HepG2 (cell line): Measurements from ENCODE around the gene CALML4. TPM values are rescaled to one million over a fixed set of nuclear protein-coding genes. Genes with fewer than 3 reads are reported as not detected.

Experiments used
- ATAC-seq: fragments of 200-7000 bp; cut with Tn5 transposase; 3 replicates; pipeline ENCODE4 v1.9.1; 2020; ENCODE audit warnings: mild to moderate bottlenecking, moderate library complexity
- BruUV-seq: library from RNA; stranded (reverse); fragments of 400-500 nt; replicated peaks from 2 replicates; lab custom pipeline; 2021; lab: Mats Ljungman, UMichigan
- CTCF ChIA-PET: fragments of 300-600 bp; formaldehyde crosslinking; extraction: SDS; loops from one replicate; lab custom pipeline; 2021; ENCODE audit warnings: low total read pairs, inconsistent platforms, low intra/inter-chr PET ratio; lab: Yijun Ruan, JAX
- POLR2A ChIA-PET: fragments of 350-600 bp; sonication (Branson Sonifier 250); formaldehyde crosslinking; loops from one replicate; lab custom pipeline; 2020; ENCODE audit warnings: antibody characterized with exemption, inconsistent platforms; lab: Yijun Ruan, JAX
- DNase-seq: peaks from one replicate; pipeline ENCODE4 v3.0.0-alpha.2; 2015; ENCODE audit warnings: low spot score
- FAIRE-seq: peaks from 3 replicates; lab custom pipeline; 2011; peaks lifted over from hg19 to GRCh38; lab: Jason Lieb, UNC
- H2AFZ ChIP-seq: one replicate; pipeline ENCODE4 v1.6.1; 2011; ENCODE audit warnings: low read length, inconsistent platforms
- H3K27ac ChIP-seq: fragments of 300-600 bp; 3 replicates; pipeline ENCODE4 v1.8.0; 2011; ENCODE audit warnings: mixed run types, mild to moderate bottlenecking, mixed read lengths, low read length, inconsistent platforms; ENCODE audit not compliant: insufficient read depth; ENCODE audit errors: extremely low read length
- H3K27me3 ChIP-seq, 2 experiments: fragments of 200-600 bp in 1 of 2; 2 replicates in 1 of 2; 3 replicates in 1 of 2; pipeline versions ENCODE4 v1.6.0 to v1.8.0; 2011; ENCODE audit warnings: low read length in 2 of 2, mild to moderate bottlenecking in 2 of 2, moderate library complexity in 2 of 2, inconsistent platforms in 1 of 2; ENCODE audit not compliant: insufficient read depth in 2 of 2, control insufficient read depth in 1 of 2
- H3K36me3 ChIP-seq, 2 experiments: fragments of 200-600 bp in 1 of 2; replicated peaks in 1 of 2; 2 replicates in 1 of 2; 3 replicates in 1 of 2; pipeline versions ENCODE4 v1.5.1 to v1.8.0; 2011; ENCODE audit warnings: low read length in 2 of 2, inconsistent platforms in 1 of 2; ENCODE audit not compliant: insufficient read depth in 2 of 2, control insufficient read depth in 1 of 2
- H3K4me1 ChIP-seq: 2 replicates; pipeline ENCODE4 v1.5.1; 2012; ENCODE audit warnings: low read length, inconsistent platforms; ENCODE audit not compliant: insufficient read depth
- H3K4me2 ChIP-seq: 2 replicates; pipeline ENCODE4 v1.6.0; 2011; ENCODE audit warnings: low read depth, low read length, inconsistent platforms
- H3K4me3 ChIP-seq, 3 experiments: fragments of 200-600 bp in 1 of 3; sonication (generic), shearing (Covaris generic) in 1 of 3; replicated peaks in 1 of 3; 2 replicates each; pipeline ENCODE4 v1.5.1; 2011 to 2016; ENCODE audit warnings: low read length in 3 of 3, inconsistent platforms in 2 of 3, low read depth in 2 of 3, mild to moderate bottlenecking in 2 of 3, control low read depth in 1 of 3, mixed read lengths in 1 of 3; ENCODE audit not compliant: insufficient read depth in 1 of 3
- H3K79me2 ChIP-seq: one replicate; pipeline ENCODE4 v1.6.1; 2011; ENCODE audit warnings: low read length, inconsistent platforms; ENCODE audit not compliant: insufficient read depth
- H3K9ac ChIP-seq: 2 replicates; pipeline ENCODE4 v1.6.0; 2011; ENCODE audit warnings: mild to moderate bottlenecking, low read depth, low read length, inconsistent platforms; ENCODE audit not compliant: insufficient read depth
- H3K9me3 ChIP-seq: 2 replicates; pipeline ENCODE4 v1.5.1; 2012; ENCODE audit warnings: mild to moderate bottlenecking, low read length
- H4K20me1 ChIP-seq: 2 replicates; pipeline ENCODE4 v1.6.0; 2011; ENCODE audit warnings: inconsistent platforms, mild to moderate bottlenecking, low read length, moderate library complexity; ENCODE audit not compliant: insufficient read depth
- AKAP8 ChIP-seq: sonication (generic); formaldehyde crosslinking; IDR thresholded peaks from 2 replicates; pipeline ENCODE4 v1.5.1; 2020; ENCODE audit warnings: mild to moderate bottlenecking, missing genetic modification reagents
- GTF2F1 ChIP-seq: fragments of 150-350 bp; IDR thresholded peaks from 2 replicates; pipeline ENCODE4 v1.6.1; 2014; ENCODE audit warnings: low read length
- MEF2D ChIP-seq: sonication (generic); formaldehyde crosslinking; IDR thresholded peaks from 2 replicates; pipeline ENCODE4 v1.5.1; 2020; ENCODE audit warnings: mild to moderate bottlenecking, missing genetic modification reagents
- MXD1 ChIP-seq: sonication (generic); formaldehyde crosslinking; IDR thresholded peaks from 2 replicates; pipeline ENCODE4 v1.4.0; 2020; ENCODE audit warnings: mild to moderate bottlenecking, missing genetic modification reagents
- PBX2 ChIP-seq: IDR thresholded peaks from 2 replicates; pipeline ENCODE4 v1.6.1; 2016; ENCODE audit warnings: control low read depth
- PPARG ChIP-seq: conservative IDR thresholded peaks from 2 replicates; pipeline ENCODE4 v1.6.1; 2016; ENCODE audit warnings: missing biosample characterization, missing genetic modification reagents
- PREB ChIP-seq: sonication (generic); formaldehyde crosslinking; IDR thresholded peaks from 2 replicates; pipeline ENCODE4 v1.4.0; 2020; ENCODE audit warnings: missing genetic modification reagents
- XBP1 ChIP-seq: sonication (generic); formaldehyde crosslinking; IDR thresholded peaks from 2 replicates; pipeline ENCODE4 v1.5.0; 2020; ENCODE audit warnings: missing genetic modification reagents
- ZFP36 ChIP-seq: fragments of 150-350 bp; IDR thresholded peaks from 2 replicates; pipeline ENCODE4 v1.6.1; 2018; ENCODE audit warnings: borderline replicate concordance, low read length, low read depth; ENCODE audit not compliant: partially characterized antibody
- ZFP36L2 ChIP-seq: sonication (generic); formaldehyde crosslinking; IDR thresholded peaks from 2 replicates; pipeline ENCODE4 v1.4.0; 2020; ENCODE audit warnings: missing genetic modification reagents
- ZNF253 ChIP-seq: sonication (generic); formaldehyde crosslinking; IDR thresholded peaks from 2 replicates; pipeline ENCODE4 v1.8.0; 2022; ENCODE audit warnings: mild to moderate bottlenecking, missing genetic modification reagents, borderline replicate concordance
- WGBS: methylation state at CpG from one replicate; pipeline ENCODE4 v1.1.6; 2017; ENCODE audit warnings: low lambda C conversion rate; 5-methylcytosine and 5-hydroxymethylcytosine counted together
- in situ Hi-C: cut with HindIII; loops from 2 replicates; pipeline ENCODE4 v1.10.0; 2017; ENCODE audit warnings: low pct_unique_long_range_greater_than_20kb; ENCODE audit not compliant: extremely low pct_ligation_motif_present
- intact Hi-C: fragments of 100-400 bp; cut with micrococcal nuclease; formaldehyde crosslinking; loops from one replicate; pipeline ENCODE4 v1.10.0; 2022; ENCODE audit not compliant: unreplicated experiment
- polyA plus RNA-seq, 8 experiments: library from polyadenylated mRNA; depleted of rRNA in 3 of 8; stranded (reverse) in 7 of 8; unstranded in 1 of 8; fragments of >200 nt; fragmentation: Illumina TruSeq in 4 of 8; extraction: Trizol in 4 of 8; gene quantifications; 2 replicates each; pipeline versions ENCODE4 v1.2.1 to v1.2.3, GENCODE V29; 2011 to 2016; ENCODE audit warnings: low read depth in 4 of 8, missing spikeins in 1 of 8, mixed read lengths in 1 of 8; ENCODE audit not compliant: insufficient read depth in 1 of 8
- total RNA-seq, 5 experiments: library from RNA; depleted of rRNA; stranded (reverse); fragments of >200 nt; fragmentation: Illumina TruSeq; extraction: Trizol; gene quantifications; 2 replicates each; pipeline ENCODE4 v1.2.3, GENCODE V29; 2016; ENCODE audit warnings: low read depth in 1 of 5

Gene CALML4
- total and polyA plus RNA-seq, 2 of the 13 experiments (the other 11 are each of a cell fraction or from before 2014, with no cell fraction given), result 3.6 to 8.7 TPM

- ChIA-PET CTCF (no interaction called here), POLR2A (no interaction called here)
- DNase-seq (no peak), FAIRE-seq (no peak), ATAC-seq (no peak)
- H3K4me3 ChIP-seq, result no peak overlapping the region
- H3K4me2 ChIP-seq, result no peak overlapping the region
- WGBS, result 100% methylated on average over 1 of the region's 1 CpG
- BruUV-seq, result no TSS peak
- peaks cover 3 to 46% of the 10 kb centered on the region in 2 experiments for H3K36me3 ChIP-seq
- H3K27me3 ChIP-seq, result no peaks in the 10 kb centered on the region
- no peaks in the 10 kb centered on the region for H4K20me1 ChIP-seq
- H2AFZ ChIP-seq, result no peak overlapping the region
- in situ Hi-C loops (no loop called here), intact Hi-C loops (loop anchor here (10.0 kb wide), 1 partner anchor 96 kb away; the partner anchor contains the start of gene PIAS1)
- no peak overlapping the region for H3K9ac ChIP-seq
- H3K27ac ChIP-seq, result no peak overlapping the region
- H3K9me3 ChIP-seq, result no peaks in the 10 kb centered on the region
- no peaks in the 10 kb centered on the region for H3K79me2 ChIP-seq
- H3K4me1 ChIP-seq, result no peaks in the 10 kb centered on the region
- TF ChIP-seq PREB (CRISPR knock-in tag) (no peak), PBX2 (CRISPR knock-in tag) (no peak), ZFP36 (no peak), MXD1 (CRISPR knock-in tag) (no peak), AKAP8 (CRISPR knock-in tag) (no peak), ZFP36L2 (CRISPR knock-in tag) (no peak), XBP1 (CRISPR knock-in tag) (no peak), PPARG (CRISPR knock-in tag) (no peak), ZNF253 (CRISPR knock-in tag) (no peak), MEF2D (no peak), GTF2F1 (no peak)
These were observed 53.9 kb downstream of the CALML4 start for GRCh38 chr15:68151277-68151676.
